HCT116 (cell line): ENCODE results near the gene TTLL5. TPM values are rescaled to one million over a fixed set of nuclear protein-coding genes. Genes with fewer than 3 reads are reported as not detected.

Source experiments
- ATAC-seq: fragments of 200-7000 bp; cut with Tn5 transposase; 2 replicates; pipeline ENCODE4 v1.9.1; 2020; ENCODE audit warnings: mild to moderate bottlenecking, moderate library complexity
- BruUV-seq: library from RNA; stranded (reverse); fragments of 400-500 nt; replicated peaks from 2 replicates; lab custom pipeline; 2021; lab: Mats Ljungman, UMichigan
- CTCF ChIA-PET: fragments of 300-600 bp; sonication (Branson Sonifier 250); formaldehyde crosslinking; loops from one replicate; lab custom pipeline; 2021; ENCODE audit warnings: antibody characterized with exemption; lab: Charles Lee
- POLR2A ChIA-PET: fragments of 300-600, 350-600 bp; sonication (Branson Sonifier 250); formaldehyde crosslinking; loops from one replicate; lab custom pipeline; 2021; ENCODE audit warnings: antibody characterized with exemption; lab: Charles Lee
- RAD21 ChIA-PET, 2 experiments: fragments of 300-600 bp; sonication (Branson Sonifier 250); formaldehyde crosslinking; loops; one replicate each; lab custom pipeline; 2023; ENCODE audit warnings: low total read pairs in 2 of 2; ENCODE audit not compliant: uncharacterized antibody in 2 of 2, unreplicated experiment in 2 of 2, low non-redundant PET in 1 of 2; lab: Charles Lee
- DNase-seq: peaks from one replicate; pipeline ENCODE4 v3.0.0-alpha.2; 2010; ENCODE audit warnings: low read depth, low spot score
- H2AFZ ChIP-seq: fragments of 200-600 bp; shearing (Covaris generic), sonication (generic); 2 replicates; pipeline ENCODE4 v1.6.1; 2017; ENCODE audit warnings: low read depth, mixed run types, mixed read lengths, antibody characterized with exemption, low read length; ENCODE audit not compliant: poor library complexity, severe bottlenecking
- H3K27ac ChIP-seq: 2 replicates; pipeline ENCODE4 v1.5.1; 2012; ENCODE audit warnings: low read depth, low read length
- H3K27me3 ChIP-seq: fragments of 200-600 bp; sonication (generic); 2 replicates; pipeline ENCODE4 v1.6.1; 2016; ENCODE audit warnings: mixed run types, low read length, mixed read lengths; ENCODE audit not compliant: insufficient read depth
- H3K36me3 ChIP-seq, 2 experiments: fragments of 200-500 bp in 1 of 2; fragments of 200-600 bp in 1 of 2; sonication (Bioruptor generic) in 1 of 2; sonication (generic) in 1 of 2; 2 replicates each; pipeline versions ENCODE4 v1.5.1 to v1.6.1; 2014 to 2016; ENCODE audit warnings: low read length in 2 of 2, inconsistent platforms in 1 of 2, mixed read lengths in 1 of 2, mixed run types in 1 of 2; ENCODE audit not compliant: insufficient read depth in 2 of 2, control insufficient read depth in 1 of 2
- H3K4me1 ChIP-seq, 2 experiments: fragments of 200-600 bp in 1 of 2; sonication (generic) in 1 of 2; 2 replicates each; pipeline versions ENCODE4 v1.5.1 to v1.6.1; 2012 to 2017; ENCODE audit warnings: low read length in 2 of 2, inconsistent platforms in 1 of 2, mild to moderate bottlenecking in 1 of 2, mixed read lengths in 1 of 2, mixed run types in 1 of 2, moderate library complexity in 1 of 2; ENCODE audit not compliant: insufficient read depth in 2 of 2, control insufficient read depth in 1 of 2
- H3K4me2 ChIP-seq: fragments of 200-600 bp; sonication (generic); 2 replicates; pipeline ENCODE4 v1.6.1; 2017; ENCODE audit warnings: mixed run types, low read length, mixed read lengths
- H3K4me3 ChIP-seq, 2 experiments: fragments of 200-600 bp in 1 of 2; sonication (generic) in 1 of 2; replicated peaks in 1 of 2; 2 replicates each; pipeline ENCODE4 v1.5.1; 2011 to 2016; ENCODE audit warnings: low read length in 2 of 2, control low read depth in 1 of 2, low read depth in 1 of 2, mild to moderate bottlenecking in 1 of 2, mixed read lengths in 1 of 2, mixed run types in 1 of 2
- H3K79me2 ChIP-seq: fragments of 200-600 bp; sonication (generic); 2 replicates; pipeline ENCODE4 v1.6.1; 2017; ENCODE audit warnings: mild to moderate bottlenecking, mixed run types, low read length, moderate library complexity, mixed read lengths; ENCODE audit not compliant: insufficient read depth
- H3K9ac ChIP-seq: fragments of 200-600 bp; sonication (generic); 2 replicates; pipeline ENCODE4 v1.6.1; 2016; ENCODE audit warnings: low read length, mixed read lengths
- H3K9me2 ChIP-seq: fragments of 200-600 bp; sonication (generic), shearing (Covaris generic); 2 replicates; pipeline ENCODE4 v1.6.1; 2017; ENCODE audit warnings: mixed run types, mild to moderate bottlenecking, moderate library complexity; ENCODE audit not compliant: insufficient read depth
- H3K9me3 ChIP-seq, 2 experiments: fragments of 200-500 bp in 1 of 2; fragments of 200-600 bp in 1 of 2; sonication (Bioruptor generic) in 1 of 2; sonication (generic) in 1 of 2; 2 replicates each; pipeline ENCODE4 v1.6.1; 2014 to 2017; ENCODE audit warnings: low read length in 2 of 2, mixed read lengths in 2 of 2, inconsistent platforms in 1 of 2, low read depth in 1 of 2, mild to moderate bottlenecking in 1 of 2, mixed run types in 1 of 2, moderate library complexity in 1 of 2; ENCODE audit not compliant: control insufficient read depth in 1 of 2, insufficient read depth in 1 of 2
- H4K20me1 ChIP-seq: fragments of 200-600 bp; sonication (generic), shearing (Covaris generic); 2 replicates; pipeline ENCODE4 v1.6.1; 2017; ENCODE audit warnings: mixed run types, mild to moderate bottlenecking, moderate library complexity; ENCODE audit not compliant: insufficient read depth
- ATF3 ChIP-seq: IDR thresholded peaks from 2 replicates; pipeline ENCODE4 v1.6.1; 2012
- CBX3 ChIP-seq: IDR thresholded peaks from 2 replicates; pipeline ENCODE4 v1.6.1; 2012; ENCODE audit warnings: low read depth
- CEBPB ChIP-seq: IDR thresholded peaks from 2 replicates; pipeline ENCODE4 v1.6.1; 2012; ENCODE audit warnings: low read depth
- CTCF ChIP-seq, 3 experiments: fragments of 200-600 bp in 1 of 3; sonication (generic) in 1 of 3; IDR thresholded peaks in 2 of 3; conservative IDR thresholded peaks in 1 of 3; 2 replicates each; pipeline ENCODE4 v1.5.1; 2012 to 2017; ENCODE audit warnings: low read depth in 2 of 3, low read length in 2 of 3, antibody characterized with exemption in 1 of 3, borderline replicate concordance in 1 of 3, control low read depth in 1 of 3, mild to moderate bottlenecking in 1 of 3, mixed read lengths in 1 of 3, mixed run types in 1 of 3, moderate library complexity in 1 of 3; ENCODE audit not compliant: insufficient read depth in 1 of 3
- ELF1 ChIP-seq: IDR thresholded peaks from 2 replicates; pipeline ENCODE4 v1.6.1; 2012; ENCODE audit warnings: low read depth, borderline replicate concordance
- EZH2phosphoT487 ChIP-seq: fragments of 200-600 bp; IDR thresholded peaks from 2 replicates; pipeline ENCODE4 v1.6.1; 2018; ENCODE audit warnings: antibody characterized with exemption, borderline replicate concordance
- FOSL1 ChIP-seq: IDR thresholded peaks from 2 replicates; pipeline ENCODE4 v1.6.1; 2012; ENCODE audit warnings: low read depth
- JUND ChIP-seq: IDR thresholded peaks from 2 replicates; pipeline ENCODE4 v1.6.1; 2012
- MAX ChIP-seq: IDR thresholded peaks from 2 replicates; pipeline ENCODE4 v1.6.1; 2012
- POLR2A ChIP-seq: IDR thresholded peaks from 2 replicates; pipeline ENCODE4 v1.7.0; 2011; ENCODE audit warnings: borderline replicate concordance; ENCODE audit not compliant: insufficient read depth, insufficient read length; ENCODE audit errors: extremely low read depth
- POLR2AphosphoS5 ChIP-seq: IDR thresholded peaks from 2 replicates; pipeline ENCODE4 v1.6.1; 2011; ENCODE audit warnings: mild to moderate bottlenecking, low read depth, low read length, moderate library complexity
- RAD21 ChIP-seq: IDR thresholded peaks from 2 replicates; pipeline ENCODE4 v1.6.1; 2012; ENCODE audit warnings: low read depth, mild to moderate bottlenecking
- SIN3A ChIP-seq: IDR thresholded peaks from 2 replicates; pipeline ENCODE4 v1.6.1; 2012; ENCODE audit warnings: low read depth
- SP1 ChIP-seq: IDR thresholded peaks from 2 replicates; pipeline ENCODE4 v1.6.1; 2012; ENCODE audit warnings: low read depth
- SRF ChIP-seq: IDR thresholded peaks from 2 replicates; pipeline ENCODE4 v1.6.1; 2012; ENCODE audit warnings: low read depth
- TCF7L2 ChIP-seq: IDR thresholded peaks from 2 replicates; pipeline ENCODE4 v1.7.0; 2011; ENCODE audit warnings: borderline replicate concordance, inconsistent platforms; ENCODE audit not compliant: insufficient read depth, insufficient read length; ENCODE audit errors: extremely low read depth
- YY1 ChIP-seq: IDR thresholded peaks from 2 replicates; pipeline ENCODE4 v1.6.1; 2011; ENCODE audit warnings: low read length, low read depth, moderate library complexity, mild to moderate bottlenecking; ENCODE audit not compliant: insufficient replicate concordance; ENCODE audit errors: extremely low read depth
- ZBTB33 ChIP-seq: IDR thresholded peaks from 2 replicates; pipeline ENCODE4 v1.6.1; 2011; ENCODE audit warnings: mild to moderate bottlenecking, low read length, moderate library complexity; ENCODE audit not compliant: insufficient replicate concordance; ENCODE audit errors: extremely low read depth
- ZNF274 ChIP-seq: fragments of 200-500 bp; sonication (Bioruptor generic); IDR thresholded peaks from 2 replicates; pipeline ENCODE4 v1.6.1; 2014; ENCODE audit warnings: mild to moderate bottlenecking, low read depth, low read length, inconsistent platforms
- intact Hi-C: fragments of 100-400 bp; cut with micrococcal nuclease; formaldehyde crosslinking; loops from 2 replicates; pipeline ENCODE4 v1.10.0; 2022
- total RNA-seq: library from RNA; stranded (reverse); gene quantifications from one replicate; pipeline ENCODE4 v1.2.1, GENCODE V29; 2021; ENCODE audit not compliant: unreplicated experiment
- TF ChIP-seq, protein P1 (sequence below): IDR thresholded peaks from 2 replicates; pipeline ENCODE4 v1.6.1; 2012; ENCODE audit warnings: low read depth

Gene TTLL5
- total RNA-seq, 1 experiment from 2014 or later = 26.2 TPM

- intact Hi-C loops = no loop called here
- Histone ChIP-seq H2AFZ (no peak overlapping the region), H3K79me2 (no peaks in the 10 kb centered on the region), H3K36me3 (no peaks in the 10 kb centered on the region), H3K4me3 (no peak overlapping the region), H3K27me3 (no peaks in the 10 kb centered on the region), H3K27ac (no peak overlapping the region), H3K4me1 (peaks cover 0 to 8% of the 10 kb centered on the region in 2 experiments; a peak in 1 of 4 replicates), H4K20me1 (no peaks in the 10 kb centered on the region), H3K9ac (no peak overlapping the region), H3K9me3 (no peaks in the 10 kb centered on the region), H3K4me2 (no peak overlapping the region), H3K9me2 (no peaks in the 10 kb centered on the region)
- DNase-seq (no peak), ATAC-seq (no peak)
- ChIA-PET POLR2A (no interaction called here), CTCF (no interaction called here), RAD21 (no interaction called here)
- BruUV-seq = no TSS peak
- TF ChIP-seq SIN3A (no peak), MAX (no peak), EZH2phosphoT487 (no peak), CBX3 (no peak), CEBPB (no peak), SRF (no peak), SP1 (no peak), ZBTB33 (no peak), POLR2AphosphoS5 (no peak), CTCF (IDR thresholded peaks at IDR 0.05 in 2 of 3, conservative IDR thresholded peaks at IDR 0.05 in 1 of 3; ENCODE audit: borderline replicate concordance in 1 of 3, insufficient read depth in 1 of 3, low read depth in 2 of 3, low read length in 2 of 3) (no peak), FOSL1 (no peak), POLR2A (no peak), RAD21 (no peak), ATF3 (no peak), TCF7L2 (no peak), ZNF274 (no peak), JUND (no peak), ELF1 (no peak), YY1 (no peak)
- TF ChIP-seq, protein P1, sequence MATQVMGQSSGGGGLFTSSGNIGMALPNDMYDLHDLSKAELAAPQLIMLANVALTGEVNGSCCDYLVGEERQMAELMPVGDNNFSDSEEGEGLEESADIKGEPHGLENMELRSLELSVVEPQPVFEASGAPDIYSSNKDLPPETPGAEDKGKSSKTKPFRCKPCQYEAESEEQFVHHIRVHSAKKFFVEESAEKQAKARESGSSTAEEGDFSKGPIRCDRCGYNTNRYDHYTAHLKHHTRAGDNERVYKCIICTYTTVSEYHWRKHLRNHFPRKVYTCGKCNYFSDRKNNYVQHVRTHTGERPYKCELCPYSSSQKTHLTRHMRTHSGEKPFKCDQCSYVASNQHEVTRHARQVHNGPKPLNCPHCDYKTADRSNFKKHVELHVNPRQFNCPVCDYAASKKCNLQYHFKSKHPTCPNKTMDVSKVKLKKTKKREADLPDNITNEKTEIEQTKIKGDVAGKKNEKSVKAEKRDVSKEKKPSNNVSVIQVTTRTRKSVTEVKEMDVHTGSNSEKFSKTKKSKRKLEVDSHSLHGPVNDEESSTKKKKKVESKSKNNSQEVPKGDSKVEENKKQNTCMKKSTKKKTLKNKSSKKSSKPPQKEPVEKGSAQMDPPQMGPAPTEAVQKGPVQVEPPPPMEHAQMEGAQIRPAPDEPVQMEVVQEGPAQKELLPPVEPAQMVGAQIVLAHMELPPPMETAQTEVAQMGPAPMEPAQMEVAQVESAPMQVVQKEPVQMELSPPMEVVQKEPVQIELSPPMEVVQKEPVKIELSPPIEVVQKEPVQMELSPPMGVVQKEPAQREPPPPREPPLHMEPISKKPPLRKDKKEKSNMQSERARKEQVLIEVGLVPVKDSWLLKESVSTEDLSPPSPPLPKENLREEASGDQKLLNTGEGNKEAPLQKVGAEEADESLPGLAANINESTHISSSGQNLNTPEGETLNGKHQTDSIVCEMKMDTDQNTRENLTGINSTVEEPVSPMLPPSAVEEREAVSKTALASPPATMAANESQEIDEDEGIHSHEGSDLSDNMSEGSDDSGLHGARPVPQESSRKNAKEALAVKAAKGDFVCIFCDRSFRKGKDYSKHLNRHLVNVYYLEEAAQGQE = no peak
These were observed 227.9 kb downstream of the TTLL5 start for GRCh38 chr14:75888945-75889344.
